Right lobe of liver (tissue), 6 donors: ENCODE measurements around the gene CD109. TPM values are rescaled to one million over a fixed set of nuclear protein-coding genes. Genes with fewer than 3 reads are reported as not detected.
A peak's percentile ranks its signal among the peaks of the same experiment; 100 is the strongest.

Source experiments
- ATAC-seq, 4 donors: fragments of 200-7000 bp; cut with Tn5 transposase; one replicate each; pipeline ENCODE4 v1.9.1; 2020; ENCODE audit warnings: mild to moderate bottlenecking in 4 of 4, moderate library complexity in 4 of 4
- DNase-seq, 3 donors: peaks; one replicate each; pipeline ENCODE4 v3.0.0-alpha.2; 2020
- H3K27ac ChIP-seq, 3 donors: fragments of 200-600 bp; one replicate each; pipeline ENCODE4 v1.8.0; 2022
- H3K27me3 ChIP-seq, 2 donors: fragments of 200-600 bp; one replicate each; pipeline ENCODE4 v1.8.0; 2022
- H3K36me3 ChIP-seq, 4 donors: fragments of 200-600 bp; sonication (generic) in 1 of 4; one replicate each; pipeline versions ENCODE4 v1.5.1 to v1.8.0; 2017 to 2022; ENCODE audit warnings: control low read depth in 1 of 4
- H3K4me1 ChIP-seq, 4 donors: fragments of 200-600 bp; sonication (generic) in 1 of 4; one replicate each; pipeline versions ENCODE4 v1.5.1 to v1.8.0; 2017 to 2022; ENCODE audit warnings: control low read depth in 1 of 4
- H3K4me3 ChIP-seq, 3 donors: fragments of 200-600 bp; one replicate each; pipeline ENCODE4 v1.8.0; 2022
- H3K9me3 ChIP-seq, 4 donors: fragments of 200-600 bp; sonication (generic) in 1 of 4; one replicate each; pipeline versions ENCODE4 v1.5.1 to v1.8.0; 2017 to 2022; ENCODE audit warnings: control low read depth in 1 of 4
- CTCF ChIP-seq, 4 donors: fragments of 200-600 bp in 3 of 4; fragments of 450-650 bp in 1 of 4; IDR thresholded peaks; one replicate each; pipeline versions ENCODE4 v1.5.1 to v1.8.0; 2016 to 2022; ENCODE audit warnings: antibody characterized with exemption in 4 of 4, mild to moderate bottlenecking in 2 of 4
- POLR2A ChIP-seq: fragments of 450-650 bp; IDR thresholded peaks from one replicate; pipeline ENCODE4 v1.6.1; 2017; ENCODE audit warnings: antibody characterized with exemption, mild to moderate bottlenecking
- WGBS: methylation state at CpG from one replicate; pipeline ENCODE4 v1.1.6; 2018; ENCODE audit warnings: low coverage, low lambda C conversion rate; ENCODE audit not compliant: insufficient coverage; ENCODE audit errors: missing lambda C conversion rate; 5-methylcytosine and 5-hydroxymethylcytosine counted together
- intact Hi-C, 2 donors: fragments of 100-400 bp; cut with DNase I; formaldehyde crosslinking; loops; one replicate each; pipeline versions ENCODE4 v1.11.2 to v1.14.1; 2022
- total RNA-seq, 6 experiments: library from RNA; depleted of rRNA in 2 of 6; stranded (reverse); fragments of >200 nt in 2 of 6; fragmentation: NEBNext Ultra II Directional in 3 of 6; extraction: Animal tissue kit (Norgen Biotek cat#: 25700) in 3 of 6; gene quantifications; one replicate each; pipeline versions ENCODE4 v1.1.0 to v1.2.4, GENCODE V29; 2016 to 2023
- donor health status: DM: no; HTN: yes; CAD: no.
- donor health status: DM: no; HTN: no; CAD: no.
- donor health status: DM: no; HTN: no; CAD: no.
- donor health status: DM: no; HTN: yes; CAD: no.
- donor health status: DM: no; HTN: yes; CAD: no.

The CD109 gene
- total RNA-seq, 6 experiments from 2014 or later: 0.35 to 8.4 (median 2.8) TPM

GRCh38 chr6:73703466-73703865 lies 7.5 kb downstream of the CD109 start:
- TF ChIP-seq POLR2A: no peak
- TF ChIP-seq CTCF (IDR thresholded peaks at IDR 0.05): no peak
- Histone ChIP-seq H3K27ac (no peak overlapping the region), H3K9me3 (no peaks in the 10 kb centered on the region), H3K27me3 (no peaks in the 10 kb centered on the region), H3K4me3 (no peak overlapping the region), H3K36me3 (no peaks in the 10 kb centered on the region), H3K4me1 (no peaks in the 10 kb centered on the region)
- ATAC-seq (no peak), DNase-seq (no peak)
- 13% methylated on average over 1 of the region's 1 CpG for WGBS
- intact Hi-C loops: no loop called here

GRCh38 chr6:73704260-73704659 lies 8.3 kb downstream of the CD109 start:
- no peaks in the 10 kb centered on the region for H3K4me1 ChIP-seq
- ATAC-seq: peak in 2 of 4 donors; percentile 52 to 60
- WGBS: 36% methylated on average over 7 of the region's 8 CpGs
- H3K27me3 ChIP-seq: no peaks in the 10 kb centered on the region
- no peaks in the 10 kb centered on the region for H3K36me3 ChIP-seq
- no peak overlapping the region for H3K27ac ChIP-seq
- no peak overlapping the region for H3K4me3 ChIP-seq
- TF ChIP-seq POLR2A: no peak
- intact Hi-C loops: no loop called here
- H3K9me3 ChIP-seq: no peaks in the 10 kb centered on the region
- no peak for DNase-seq

GRCh38 chr6:73704798-73705197 lies 8.8 kb downstream of the CD109 start:
- intact Hi-C loops: no loop called here
- Histone ChIP-seq H3K27me3 (no peaks in the 10 kb centered on the region), H3K27ac (no peak overlapping the region), H3K36me3 (no peaks in the 10 kb centered on the region), H3K4me3 (no peak overlapping the region), H3K4me1 (no peaks in the 10 kb centered on the region), H3K9me3 (no peaks in the 10 kb centered on the region)
- no peak for DNase-seq
- 79% methylated on average over 4 of the region's 4 CpGs for WGBS
- no peak for TF ChIP-seq CTCF (IDR thresholded peaks at IDR 0.05)
- TF ChIP-seq POLR2A: no peak
- no peak for ATAC-seq

- Histone ChIP-seq H3K9me3 (no peaks in the 10 kb centered on the region), H3K36me3 (no peaks in the 10 kb centered on the region), H3K4me1 (no peaks in the 10 kb centered on the region), H3K27me3 (no peaks in the 10 kb centered on the region), H3K4me3 (no peak overlapping the region), H3K27ac (no peak overlapping the region)
- ATAC-seq (no peak), DNase-seq (no peak)
- intact Hi-C loops: no loop called here
- WGBS: 73% methylated on average over 9 of the region's 9 CpGs
- no peak for TF ChIP-seq CTCF (IDR thresholded peaks at IDR 0.05)
- no peak for TF ChIP-seq POLR2A
Measured at GRCh38 chr6:73706971-73707370, 11.0 kb downstream of the CD109 start.

GRCh38 chr6:73710470-73710869 lies 14.5 kb downstream of the CD109 start:
- no peaks in the 10 kb centered on the region for H3K27me3 ChIP-seq
- 41% methylated on average over 2 of the region's 2 CpGs for WGBS
- no peak overlapping the region for H3K4me3 ChIP-seq
- intact Hi-C loops: no loop called here
- ATAC-seq (no peak), DNase-seq (no peak)
- H3K9me3 ChIP-seq: no peaks in the 10 kb centered on the region
- no peaks in the 10 kb centered on the region for H3K36me3 ChIP-seq
- H3K27ac ChIP-seq: no peak overlapping the region
- TF ChIP-seq CTCF (IDR thresholded peaks at IDR 0.05) (no peak), POLR2A (no peak)
- no peaks in the 10 kb centered on the region for H3K4me1 ChIP-seq
